Ovary (tissue), 9 donors: Measurements from ENCODE around the gene COL26A1. TPM values are rescaled to one million over a fixed set of nuclear protein-coding genes. Genes with fewer than 3 reads are reported as not detected.

ENCODE experiments used
- DNase-seq, 5 donors: peaks; one replicate each; pipeline ENCODE4 v3.0.0-alpha.2; 2019 to 2020
- H3K27ac ChIP-seq, 2 donors: fragments of 200-600 bp; one replicate each; pipeline versions ENCODE4 v1.5.1 to v1.8.0; 2019 to 2022
- H3K27me3 ChIP-seq: fragments of 200-600 bp; one replicate; pipeline ENCODE4 v1.8.0; 2022
- H3K36me3 ChIP-seq: fragments of 200-600 bp; sonication (generic); one replicate; pipeline ENCODE4 v1.5.1; 2019
- H3K4me1 ChIP-seq: one replicate; pipeline ENCODE4 v1.8.1; 2013; ENCODE audit warnings: mild to moderate bottlenecking, moderate library complexity; ENCODE audit not compliant: insufficient read depth
- H3K4me3 ChIP-seq: fragments of 200-600 bp; sonication (generic); one replicate; pipeline ENCODE4 v1.5.1; 2017
- H3K9me3 ChIP-seq, 2 donors: fragments of 200-600 bp in 1 of 2; sonication (generic) in 1 of 2; one replicate each; pipeline versions ENCODE4 v1.5.1 to v1.8.1; 2013 to 2019; ENCODE audit warnings: mild to moderate bottlenecking in 1 of 2, moderate library complexity in 1 of 2
- EP300 ChIP-seq: sonication (generic); formaldehyde crosslinking; IDR thresholded peaks from one replicate; pipeline ENCODE4 v1.6.1; 2017; ENCODE audit warnings: antibody characterized with exemption
- POLR2A ChIP-seq: fragments of 450-650 bp; IDR thresholded peaks from one replicate; pipeline ENCODE4 v1.6.1; 2017; ENCODE audit warnings: antibody characterized with exemption, mild to moderate bottlenecking, moderate library complexity
- WGBS, 3 donors: extraction: QIAGEN DNeasy Blood & Tissue Kit in 1 of 3; methylation state at CpG; one replicate each; pipeline versions ENCODE4 v1.1.5 to v1.1.7; 2013 to 2017; 5-methylcytosine and 5-hydroxymethylcytosine counted together
- intact Hi-C, 4 donors: fragments of 100-400 bp; cut with DNase I; formaldehyde crosslinking; loops; one replicate each; pipeline versions ENCODE4 v1.11.0 to v1.15.1; 2022 to 2023
- polyA plus RNA-seq, 2 donors: library from polyadenylated mRNA; stranded (reverse); fragments of 200-250 nt in 1 of 2; fragments of 350-450 nt in 1 of 2; fragmentation: Illumina TruSeq in 1 of 2; extraction: RNeasy Lipid Tissue Mini Kit (QIAGEN cat#74804) in 1 of 2; gene quantifications; one replicate each; pipeline ENCODE4 v1.2.3, GENCODE V29; 2013 to 2014
- total RNA-seq, 7 donors: library from RNA; depleted of rRNA in 2 of 7; stranded (reverse); fragments of >200 nt in 2 of 7; fragmentation: NEBNext Ultra II Directional in 3 of 7; extraction: Animal tissue kit (Norgen Biotek cat#: 25700) in 3 of 7; gene quantifications; one replicate each; pipeline versions ENCODE4 v1.1.0 to v1.2.4, GENCODE V29; 2016 to 2023
- TF ChIP-seq, protein P1 (sequence below), 3 donors: fragments of 450-650 bp in 2 of 3; fragments of 200-600 bp in 1 of 3; IDR thresholded peaks; one replicate each; pipeline versions ENCODE4 v1.5.1 to v1.8.0; 2016 to 2022; ENCODE audit warnings: antibody characterized with exemption in 3 of 3, mild to moderate bottlenecking in 1 of 3
- donor health status: DM: no; HTN: no; CAD: no; lungs with moderate emphysema.
- donor health status: DM: no; HTN: no; CAD: no.
- donor health status: Bipolar disorder and iron deficiency.
- donor health status: DM: yes; HTN: yes; CAD: no.
- donor health status: DM: no; HTN: no; CAD: no.
- donor health status: DM: yes; HTN: yes; CAD: no.

COL26A1 gene
- total and polyA plus RNA-seq, 9 donors: 0.17 to 2.3 (median 0.40) TPM

DNA sequence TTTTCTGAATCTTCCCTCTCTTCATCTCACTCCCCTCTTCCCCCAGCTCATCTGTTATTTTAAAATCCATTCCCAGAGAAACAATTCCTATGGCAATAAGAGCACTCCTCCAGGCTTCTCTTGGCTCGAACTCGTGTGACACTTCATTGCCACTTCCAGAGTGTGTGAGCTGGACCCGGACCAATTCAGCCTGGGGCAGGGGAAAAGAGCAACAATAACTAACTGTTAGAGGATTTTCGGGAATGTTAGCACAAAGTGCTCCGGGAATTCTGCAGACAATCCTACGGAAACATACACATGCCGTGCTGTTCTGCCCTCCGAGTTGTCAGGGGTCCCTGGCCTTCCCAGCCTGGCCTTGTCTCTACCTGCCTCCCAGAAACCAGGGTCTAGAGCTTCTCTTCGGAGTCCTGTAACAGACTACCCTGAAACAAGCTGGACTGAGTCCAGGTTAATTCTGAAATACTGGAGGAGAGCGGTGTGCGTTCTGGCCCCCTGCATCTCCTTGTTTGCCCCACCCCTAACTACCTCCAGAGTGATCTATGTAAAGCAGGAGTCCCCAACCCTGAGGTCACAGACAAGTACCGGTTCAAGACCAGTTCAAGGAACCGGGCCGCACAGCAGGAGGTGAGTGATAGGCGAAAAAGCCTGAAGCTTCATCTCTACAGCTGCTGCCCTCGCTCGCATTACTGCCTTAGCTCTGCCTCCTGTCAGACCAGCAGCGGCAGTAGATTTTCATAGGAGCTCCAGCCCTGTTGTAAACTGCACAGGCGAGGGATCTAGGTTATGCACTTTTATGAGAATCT, 11.3 kb downstream of the COL26A1 start:
- no peak for TF ChIP-seq EP300
- TF ChIP-seq POLR2A: no peak
- TF ChIP-seq, protein P1, sequence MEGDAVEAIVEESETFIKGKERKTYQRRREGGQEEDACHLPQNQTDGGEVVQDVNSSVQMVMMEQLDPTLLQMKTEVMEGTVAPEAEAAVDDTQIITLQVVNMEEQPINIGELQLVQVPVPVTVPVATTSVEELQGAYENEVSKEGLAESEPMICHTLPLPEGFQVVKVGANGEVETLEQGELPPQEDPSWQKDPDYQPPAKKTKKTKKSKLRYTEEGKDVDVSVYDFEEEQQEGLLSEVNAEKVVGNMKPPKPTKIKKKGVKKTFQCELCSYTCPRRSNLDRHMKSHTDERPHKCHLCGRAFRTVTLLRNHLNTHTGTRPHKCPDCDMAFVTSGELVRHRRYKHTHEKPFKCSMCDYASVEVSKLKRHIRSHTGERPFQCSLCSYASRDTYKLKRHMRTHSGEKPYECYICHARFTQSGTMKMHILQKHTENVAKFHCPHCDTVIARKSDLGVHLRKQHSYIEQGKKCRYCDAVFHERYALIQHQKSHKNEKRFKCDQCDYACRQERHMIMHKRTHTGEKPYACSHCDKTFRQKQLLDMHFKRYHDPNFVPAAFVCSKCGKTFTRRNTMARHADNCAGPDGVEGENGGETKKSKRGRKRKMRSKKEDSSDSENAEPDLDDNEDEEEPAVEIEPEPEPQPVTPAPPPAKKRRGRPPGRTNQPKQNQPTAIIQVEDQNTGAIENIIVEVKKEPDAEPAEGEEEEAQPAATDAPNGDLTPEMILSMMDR (IDR thresholded peaks at IDR 0.05): no peak
- Histone ChIP-seq H3K27ac (no peak overlapping the region), H3K9me3 (no peaks in the 10 kb centered on the region), H3K36me3 (no peaks in the 10 kb centered on the region), H3K27me3 (no peaks in the 10 kb centered on the region), H3K4me1 (no peaks in the 10 kb centered on the region), H3K4me3 (no peak overlapping the region)
- no peak for DNase-seq
- intact Hi-C loops: no loop called here
- 24 to 43% (median 31%) methylated on average over 19 of the region's 19 CpGs for WGBS, 3 donors

DNA sequence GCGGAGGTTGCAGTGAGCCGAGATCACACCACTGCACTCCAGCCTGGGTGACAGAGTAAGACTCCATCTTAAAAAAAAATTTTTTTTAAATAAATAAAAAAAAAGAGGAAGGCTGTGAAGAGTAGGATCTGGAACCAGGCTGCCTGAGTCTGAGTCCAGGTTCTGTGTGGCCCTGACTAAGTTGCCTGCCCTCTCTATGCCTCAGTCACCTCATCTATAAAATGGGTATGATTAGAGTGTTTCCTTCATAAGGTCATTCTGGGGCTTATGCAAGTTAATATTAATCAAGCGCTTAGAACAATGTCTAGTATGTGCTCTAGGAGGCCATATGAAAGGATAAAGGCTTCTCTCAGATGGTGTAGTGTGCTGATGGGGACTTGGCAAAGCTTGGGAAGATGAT, 12.3 kb downstream of the COL26A1 start:
- 94 to 98% (median 96%) methylated on average over 3 of the region's 3 CpGs for WGBS, 3 donors

DNA sequence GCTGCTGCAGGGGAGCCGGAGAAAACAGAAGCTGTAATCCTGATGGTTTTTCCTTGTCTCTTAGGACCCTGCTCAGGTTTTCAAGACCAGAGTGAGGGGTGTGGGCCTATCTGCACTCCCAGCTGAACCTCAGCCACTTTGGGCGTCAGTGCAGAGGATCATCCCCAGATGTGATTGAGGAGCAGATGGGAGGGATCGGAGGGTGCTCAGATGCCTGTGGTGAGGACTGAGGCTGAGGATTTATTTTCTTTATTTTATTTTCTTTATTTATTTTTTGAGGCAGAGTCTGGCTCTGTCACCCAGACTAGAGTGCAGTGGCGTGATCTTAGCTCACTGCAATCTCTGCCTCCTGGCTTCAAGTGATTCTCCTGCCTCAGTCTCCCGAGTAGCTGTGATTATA, 13.9 kb downstream of the COL26A1 start:
- Histone ChIP-seq H3K9me3 (no peaks in the 10 kb centered on the region), H3K36me3 (no peaks in the 10 kb centered on the region), H3K4me3 (no peak overlapping the region), H3K27ac (no peak overlapping the region), H3K27me3 (no peaks in the 10 kb centered on the region), H3K4me1 (no peaks in the 10 kb centered on the region)
- intact Hi-C loops: no loop called here
- 89 to 95% (median 90%) methylated on average over 5 of the region's 5 CpGs for WGBS, 3 donors
- DNase-seq: no peak
- TF ChIP-seq EP300: no peak
- TF ChIP-seq POLR2A: no peak
- TF ChIP-seq, protein P1 (IDR thresholded peaks at IDR 0.05): no peak

More for the DNA sequence above, 12.3 kb downstream of the COL26A1 start:
- H3K4me3 ChIP-seq: no peak overlapping the region
- H3K9me3 ChIP-seq: no peaks in the 10 kb centered on the region
- no peak overlapping the region for H3K27ac ChIP-seq
- H3K27me3 ChIP-seq: no peaks in the 10 kb centered on the region
- no peaks in the 10 kb centered on the region for H3K4me1 ChIP-seq
- H3K36me3 ChIP-seq: no peaks in the 10 kb centered on the region
- no peak for TF ChIP-seq POLR2A
- no peak for TF ChIP-seq EP300
- TF ChIP-seq, protein P1 (IDR thresholded peaks at IDR 0.05): no peak
- DNase-seq: no peak
- intact Hi-C loops: no loop called here

DNA sequence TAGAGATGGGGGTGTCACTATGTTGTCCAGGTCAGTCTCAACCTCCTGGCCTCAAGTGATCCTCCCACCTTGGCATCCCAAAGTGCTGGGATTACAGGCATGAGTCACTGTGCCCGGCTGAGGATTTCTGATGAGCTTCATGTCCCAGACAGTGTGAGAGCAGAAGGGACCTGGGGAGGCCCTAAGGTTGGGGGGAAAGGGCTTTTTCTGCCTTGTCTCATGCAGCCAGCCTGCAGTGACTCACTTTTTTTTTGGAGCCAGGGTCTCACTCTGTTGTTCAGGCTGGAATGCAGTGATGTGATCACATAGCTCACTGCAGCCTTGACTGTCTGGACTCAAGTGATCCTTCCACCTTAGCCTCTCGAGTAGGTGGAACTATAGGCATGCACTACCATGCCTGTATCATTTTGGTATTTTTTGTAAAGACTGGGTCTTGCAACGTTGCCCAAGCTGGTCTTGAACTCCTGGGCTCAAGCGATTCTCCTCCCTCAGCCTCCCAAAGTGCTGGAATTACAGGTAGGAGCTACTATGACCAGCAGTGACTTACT, 14.6 kb downstream of the COL26A1 start:
- no peaks in the 10 kb centered on the region for H3K9me3 ChIP-seq
- H3K27ac ChIP-seq: no peak overlapping the region
- no peak overlapping the region for H3K4me3 ChIP-seq
- H3K36me3 ChIP-seq: no peaks in the 10 kb centered on the region
- 71 to 86% (median 82%) methylated on average over 4 of the region's 4 CpGs for WGBS, 3 donors
- intact Hi-C loops: no loop called here
- H3K4me1 ChIP-seq: no peaks in the 10 kb centered on the region
- TF ChIP-seq EP300: no peak
- TF ChIP-seq, protein P1 (IDR thresholded peaks at IDR 0.05): no peak
- no peak for TF ChIP-seq POLR2A
- DNase-seq: no peak
- no peaks in the 10 kb centered on the region for H3K27me3 ChIP-seq
